GM23248 (cell line): Measurements from ENCODE around the gene LUM.

Source experiments
- EZH2 ChIP-seq: fragments of 200-600 bp; sonication (generic); IDR thresholded peaks from 2 replicates; pipeline ENCODE4 v1.6.1; 2018; ENCODE audit warnings: antibody characterized with exemption, mild to moderate bottlenecking; ENCODE audit not compliant: insufficient read depth, poor library complexity, severe bottlenecking
- EZH2phosphoT487 ChIP-seq: fragments of 200-600 bp; sonication (generic); IDR thresholded peaks from 2 replicates; pipeline ENCODE4 v1.6.1; 2018; ENCODE audit warnings: antibody characterized with exemption, moderate library complexity, mild to moderate bottlenecking, low read depth; ENCODE audit not compliant: insufficient read depth

DNA sequence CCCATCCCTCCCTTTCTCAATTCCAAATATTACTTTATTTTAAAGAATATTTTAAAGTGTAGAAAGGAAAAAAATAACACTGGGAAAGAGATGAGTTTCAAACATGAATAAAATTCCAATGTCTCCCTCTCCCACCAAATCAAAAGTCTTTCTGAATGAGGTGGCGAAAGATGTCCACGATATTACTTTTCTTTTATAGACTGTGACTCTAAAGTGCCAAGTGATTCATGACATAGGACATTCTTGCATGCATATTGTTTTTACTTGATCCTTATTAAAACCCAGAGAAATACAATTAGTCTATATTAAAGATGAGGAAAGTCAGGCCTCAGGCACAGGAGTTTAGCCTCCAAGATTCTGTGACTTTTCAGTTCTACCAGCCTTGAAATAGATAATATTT, 16.0 kb upstream of the LUM start:
- no peak for TF ChIP-seq EZH2
- TF ChIP-seq EZH2phosphoT487, result no peak
